A673 (cell line): ENCODE results near the gene SOX11. TPM values are rescaled to one million over a fixed set of nuclear protein-coding genes. Genes with fewer than 3 reads are reported as not detected.

Experiments used
- BruUV-seq: library from RNA; stranded (reverse); fragments of 400-500 nt; replicated peaks from 2 replicates; lab custom pipeline; 2021; lab: Mats Ljungman, UMichigan
- CTCF ChIA-PET: fragments of 300-600 bp; sonication (Branson Sonifier 250); formaldehyde crosslinking; loops from one replicate; lab custom pipeline; 2022; ENCODE audit warnings: antibody characterized with exemption; lab: Charles Lee
- POLR2A ChIA-PET: fragments of 300-600 bp; sonication (Branson Sonifier 250); formaldehyde crosslinking; loops from one replicate; lab custom pipeline; 2022; ENCODE audit warnings: antibody characterized with exemption; ENCODE audit not compliant: low non-redundant PET; lab: Charles Lee
- DNase-seq: peaks from one replicate; pipeline ENCODE4 v3.0.0-alpha.2; 2015; ENCODE audit warnings: low spot score
- H3K27ac ChIP-seq: fragments of 200-600 bp; sonication (generic); 2 replicates; pipeline ENCODE4 v1.5.1; 2016; ENCODE audit warnings: mixed run types, low read depth, mild to moderate bottlenecking, mixed read lengths, antibody characterized with exemption, low read length; ENCODE audit not compliant: poor library complexity, severe bottlenecking
- H3K27me3 ChIP-seq: fragments of 200-600 bp; sonication (generic); replicated peaks from 2 replicates; pipeline ENCODE4 v1.6.1; 2017; ENCODE audit warnings: mixed run types, low read depth, mild to moderate bottlenecking, mixed read lengths, antibody characterized with exemption, low read length; ENCODE audit not compliant: insufficient read depth, poor library complexity
- H3K36me3 ChIP-seq: fragments of 200-600 bp; sonication (generic); 2 replicates; pipeline ENCODE4 v1.6.1; 2016; ENCODE audit warnings: mixed run types, mild to moderate bottlenecking, mixed read lengths, antibody characterized with exemption, low read length; ENCODE audit not compliant: insufficient read depth, poor library complexity, severe bottlenecking
- H3K4me1 ChIP-seq: fragments of 200-600 bp; sonication (generic); 2 replicates; pipeline ENCODE4 v1.6.1; 2017; ENCODE audit warnings: mixed run types, mild to moderate bottlenecking, mixed read lengths, antibody characterized with exemption, low read length; ENCODE audit not compliant: insufficient read depth, poor library complexity, severe bottlenecking
- H3K4me3 ChIP-seq: fragments of 200-600 bp; sonication (generic); 2 replicates; pipeline ENCODE4 v1.5.1; 2016; ENCODE audit warnings: low read depth, mixed run types, mild to moderate bottlenecking, mixed read lengths, low read length; ENCODE audit not compliant: poor library complexity, severe bottlenecking
- H3K9me3 ChIP-seq: fragments of 200-600 bp; sonication (generic); 2 replicates; pipeline ENCODE4 v1.6.1; 2016; ENCODE audit warnings: mixed run types, low read depth, mild to moderate bottlenecking, mixed read lengths, antibody characterized with exemption, low read length; ENCODE audit not compliant: poor library complexity, severe bottlenecking
- EZH2 ChIP-seq: fragments of 200-600 bp; sonication (generic); IDR thresholded peaks from 2 replicates; pipeline ENCODE4 v1.6.1; 2017; ENCODE audit warnings: borderline replicate concordance, low read depth, mild to moderate bottlenecking, mixed read lengths, antibody characterized with exemption, low read length; ENCODE audit not compliant: poor library complexity, severe bottlenecking
- intact Hi-C: fragments of 100-400 bp; cut with micrococcal nuclease; formaldehyde crosslinking; loops from one replicate; pipeline ENCODE4 v1.10.0; 2022; ENCODE audit not compliant: unreplicated experiment
- total RNA-seq: library from RNA; stranded (reverse); gene quantifications from 2 replicates; pipeline ENCODE4 v1.2.3, GENCODE V29; 2021
- TF ChIP-seq, protein P1 (sequence below): fragments of 300-800, 200-600 bp; sonication (generic); conservative IDR thresholded peaks from 2 replicates; pipeline ENCODE4 v1.5.1; 2017; ENCODE audit warnings: low read depth, mild to moderate bottlenecking, antibody characterized with exemption, low read length, moderate library complexity, mixed read lengths

Gene SOX11
- total RNA-seq, 1 experiment from 2014 or later, result 73.9 TPM

GRCh38 chr2:5740817-5741216 lies 48.6 kb downstream of the SOX11 start:
- Histone ChIP-seq H3K4me3 (no peak overlapping the region), H3K27ac (no peak overlapping the region), H3K9me3 (no peaks in the 10 kb centered on the region), H3K27me3 (no peaks in the 10 kb centered on the region), H3K36me3 (no peaks in the 10 kb centered on the region), H3K4me1 (peaks cover 5% of the 10 kb centered on the region)
- TF ChIP-seq, protein P1, sequence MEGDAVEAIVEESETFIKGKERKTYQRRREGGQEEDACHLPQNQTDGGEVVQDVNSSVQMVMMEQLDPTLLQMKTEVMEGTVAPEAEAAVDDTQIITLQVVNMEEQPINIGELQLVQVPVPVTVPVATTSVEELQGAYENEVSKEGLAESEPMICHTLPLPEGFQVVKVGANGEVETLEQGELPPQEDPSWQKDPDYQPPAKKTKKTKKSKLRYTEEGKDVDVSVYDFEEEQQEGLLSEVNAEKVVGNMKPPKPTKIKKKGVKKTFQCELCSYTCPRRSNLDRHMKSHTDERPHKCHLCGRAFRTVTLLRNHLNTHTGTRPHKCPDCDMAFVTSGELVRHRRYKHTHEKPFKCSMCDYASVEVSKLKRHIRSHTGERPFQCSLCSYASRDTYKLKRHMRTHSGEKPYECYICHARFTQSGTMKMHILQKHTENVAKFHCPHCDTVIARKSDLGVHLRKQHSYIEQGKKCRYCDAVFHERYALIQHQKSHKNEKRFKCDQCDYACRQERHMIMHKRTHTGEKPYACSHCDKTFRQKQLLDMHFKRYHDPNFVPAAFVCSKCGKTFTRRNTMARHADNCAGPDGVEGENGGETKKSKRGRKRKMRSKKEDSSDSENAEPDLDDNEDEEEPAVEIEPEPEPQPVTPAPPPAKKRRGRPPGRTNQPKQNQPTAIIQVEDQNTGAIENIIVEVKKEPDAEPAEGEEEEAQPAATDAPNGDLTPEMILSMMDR, result no peak
- no peak for TF ChIP-seq EZH2
- DNase-seq, result no peak
- ChIA-PET CTCF (no interaction called here), POLR2A (no interaction called here)
- intact Hi-C loops, result no loop called here
- BruUV-seq, result no TSS peak

DNA sequence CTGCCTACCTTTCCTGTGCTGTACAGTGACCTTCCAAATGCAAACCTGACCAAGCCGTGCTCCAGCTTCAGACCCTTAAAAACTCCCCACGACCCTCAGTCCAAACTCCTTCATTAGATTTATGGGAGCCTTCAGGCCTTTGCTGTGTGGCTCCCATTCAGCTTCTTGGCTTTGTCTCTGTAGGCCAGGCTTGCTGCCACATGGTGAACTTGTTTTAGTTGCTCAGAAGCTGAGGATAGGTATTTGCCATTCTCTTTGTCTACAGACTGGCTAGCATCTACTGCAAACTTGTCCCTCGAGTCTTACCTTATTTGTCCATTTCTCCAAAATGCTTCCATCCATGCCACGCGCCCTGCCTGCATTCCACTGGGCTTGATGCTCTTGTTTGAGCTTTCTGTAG lies 49.1 kb downstream of the SOX11 start:
- H3K4me1 ChIP-seq, result peaks cover 5% of the 10 kb centered on the region
- H3K4me3 ChIP-seq, result no peak overlapping the region
- DNase-seq, result no peak
- no peak overlapping the region for H3K27ac ChIP-seq
- POLR2A ChIA-PET, result no interaction called here
- no peak for TF ChIP-seq EZH2
- TF ChIP-seq, protein P1, result no peak
- intact Hi-C loops, result no loop called here
- no peaks in the 10 kb centered on the region for H3K27me3 ChIP-seq
- CTCF ChIA-PET, result no interaction called here
- BruUV-seq, result no TSS peak
- no peaks in the 10 kb centered on the region for H3K9me3 ChIP-seq
- H3K36me3 ChIP-seq, result no peaks in the 10 kb centered on the region

DNA sequence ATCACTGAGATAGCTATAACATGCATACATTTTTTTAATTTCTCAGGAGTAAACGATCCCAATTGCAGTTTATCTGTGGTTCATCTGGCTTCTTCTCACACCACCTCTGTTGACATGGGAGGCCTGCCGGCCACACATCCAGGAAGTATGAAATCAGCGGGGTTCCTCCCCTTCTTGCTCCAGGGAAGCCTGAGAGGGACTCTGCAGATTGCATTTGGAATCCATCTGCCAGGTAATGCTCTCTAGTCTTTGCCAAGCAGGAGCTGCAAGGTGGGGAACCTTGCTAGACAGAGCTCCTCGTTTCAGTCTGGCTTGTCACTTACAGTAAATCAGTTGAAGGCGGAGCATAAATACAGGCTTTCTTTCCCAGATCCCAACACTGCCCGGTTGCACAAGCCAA lies 49.9 kb downstream of the SOX11 start:
- ChIA-PET CTCF (no interaction called here), POLR2A (no interaction called here)
- TF ChIP-seq EZH2, result no peak
- TF ChIP-seq, protein P1, result no peak
- Histone ChIP-seq H3K4me1 (no peaks in the 10 kb centered on the region), H3K27ac (no peak overlapping the region), H3K9me3 (no peaks in the 10 kb centered on the region), H3K4me3 (no peak overlapping the region), H3K36me3 (no peaks in the 10 kb centered on the region), H3K27me3 (no peaks in the 10 kb centered on the region)
- BruUV-seq, result no TSS peak
- intact Hi-C loops, result no loop called here
- no peak for DNase-seq
